ENCODE data around the gene DMBT1. TPM values are rescaled to one million over a fixed set of nuclear protein-coding genes. Genes with fewer than 3 reads are reported as not detected.

The DMBT1 gene
- total and polyA plus RNA-seq, 2 of the 4 experiments (the other 2 are of a cell fraction): under 0.01 TPM; not detected in 1

DNA sequence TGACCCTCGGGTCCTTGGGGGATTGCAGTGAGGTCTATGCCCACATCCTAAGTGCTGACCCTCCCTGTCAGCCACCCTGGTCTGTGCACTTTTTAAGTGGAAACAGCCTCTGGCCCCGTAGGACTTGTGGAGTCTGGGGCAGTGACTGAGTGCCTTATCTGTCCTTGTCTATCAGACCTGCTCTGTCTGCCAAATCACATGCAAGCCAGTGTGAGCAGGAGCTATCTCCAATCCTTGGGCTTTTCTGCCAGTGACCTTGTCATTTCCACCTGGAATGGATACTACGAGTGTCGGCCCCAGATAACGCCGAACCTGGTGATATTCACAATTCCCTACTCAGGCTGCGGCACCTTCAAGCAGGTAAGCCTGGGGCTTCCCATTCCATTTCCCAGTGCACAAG lies 76.4 kb downstream of the DMBT1 start:
- Histone ChIP-seq H3K18ac (ENCODE audit: low read depth, low read length) (no peak overlapping the region), H3K27me3 (ENCODE audit: control insufficient read depth, insufficient read depth, low read length) (no peaks in the 10 kb centered on the region), H3K4me2 (ENCODE audit: low read depth, low read length) (no peak overlapping the region), H2BK15ac (ENCODE audit: low read depth, low read length) (no peak overlapping the region), H3K4me3 (ENCODE audit: insufficient read depth, low read depth, low read length) (no peak overlapping the region), H3K14ac (replicated peaks; ENCODE audit: low read depth, low read length) (no peak overlapping the region), H4K20me1 (ENCODE audit: insufficient read depth, low read length) (no peaks in the 10 kb centered on the region), H2BK20ac (ENCODE audit: low read depth, low read length) (no peak overlapping the region), H4K8ac (ENCODE audit: low read depth in 2 of 2, low read length in 2 of 2) (no peak overlapping the region), H3K9me1 (ENCODE audit: insufficient read depth, low read length) (no peaks in the 10 kb centered on the region), H3K4ac (ENCODE audit: low read depth, low read length) (no peak overlapping the region), H3K36me3 (ENCODE audit: control insufficient read depth, insufficient read depth, low read length) (no peaks in the 10 kb centered on the region), H4K5ac (ENCODE audit: low read depth, low read length) (no peak overlapping the region), H2AFZ (replicated peaks; ENCODE audit: low read length, poor library complexity) (no peak overlapping the region), H2BK5ac (ENCODE audit: low read depth, low read length, poor library complexity, severe bottlenecking) (no peak overlapping the region), H3K27ac (ENCODE audit: insufficient read depth, low read length) (no peak overlapping the region), H4K91ac (ENCODE audit: insufficient read depth, low read depth, low read length) (no peak overlapping the region), H2AK5ac (ENCODE audit: low read depth, low read length) (no peak overlapping the region), H3K9me3 (ENCODE audit: control insufficient read depth, insufficient read depth, low read length) (no peaks in the 10 kb centered on the region), H3K9ac (ENCODE audit: low read depth, low read length) (no peak overlapping the region), H3K79me1 (ENCODE audit: low read depth in 1 of 2, low read length in 2 of 2) (no peaks in the 10 kb centered on the region), H2AK9ac (replicated peaks; ENCODE audit: low read depth, low read length, poor library complexity) (no peak overlapping the region), H3K23ac (ENCODE audit: low read depth, low read length) (no peak overlapping the region), H2BK120ac (ENCODE audit: low read depth, low read length) (no peak overlapping the region), H3K56ac (ENCODE audit: extremely low read depth, insufficient read depth, low read length) (no peak overlapping the region), H3K4me1 (ENCODE audit: control insufficient read depth, insufficient read depth, low read length) (no peaks in the 10 kb centered on the region)
- 20% methylated on average over 2 of the region's 7 CpGs; no CpG with 5 or more reads in 1 of the 2 experiments for WGBS, 2 experiments (ENCODE audit: extremely low coverage in 2 of 2, insufficient read length in 1 of 2)
- intact Hi-C loops (cut with micrococcal nuclease) (no loop called here), dilution Hi-C loops (cut with HindIII; ENCODE audit: low sequenced_read_pairs, unreplicated experiment) (no loop called here), in situ Hi-C loops (cut with MboI; ENCODE audit: low sequenced_read_pairs) (no loop called here)
- no TSS peak for BruUV-seq (replicated peaks)
- ChIA-PET POLR2A (ENCODE audit: unreplicated experiment) (no interaction called here), CTCF (no interaction called here)
- ATAC-seq (ENCODE audit: low read depth) (no peak), DNase-seq (no peak)
- TF ChIP-seq BHLHE40 (IDR thresholded peaks at IDR 0.05; ENCODE audit: low read depth, low read length): no peak
- TF ChIP-seq MAZ (IDR thresholded peaks at IDR 0.05; ENCODE audit: borderline replicate concordance, low read depth, low read length): no peak
- no peak for TF ChIP-seq CHD1 (IDR thresholded peaks at IDR 0.05; ENCODE audit: low read depth, low read length)
- no peak for TF ChIP-seq FOS (IDR thresholded peaks at IDR 0.05; ENCODE audit: low read depth, low read length)
- TF ChIP-seq NFE2L2 (IDR thresholded peaks at IDR 0.05; ENCODE audit: low read depth, low read length): no peak
- TF ChIP-seq, protein P1, sequence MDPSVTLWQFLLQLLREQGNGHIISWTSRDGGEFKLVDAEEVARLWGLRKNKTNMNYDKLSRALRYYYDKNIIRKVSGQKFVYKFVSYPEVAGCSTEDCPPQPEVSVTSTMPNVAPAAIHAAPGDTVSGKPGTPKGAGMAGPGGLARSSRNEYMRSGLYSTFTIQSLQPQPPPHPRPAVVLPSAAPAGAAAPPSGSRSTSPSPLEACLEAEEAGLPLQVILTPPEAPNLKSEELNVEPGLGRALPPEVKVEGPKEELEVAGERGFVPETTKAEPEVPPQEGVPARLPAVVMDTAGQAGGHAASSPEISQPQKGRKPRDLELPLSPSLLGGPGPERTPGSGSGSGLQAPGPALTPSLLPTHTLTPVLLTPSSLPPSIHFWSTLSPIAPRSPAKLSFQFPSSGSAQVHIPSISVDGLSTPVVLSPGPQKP (IDR thresholded peaks at IDR 0.05; ENCODE audit: borderline replicate concordance, low read depth, low read length): no peak
- TF ChIP-seq MAFK (IDR thresholded peaks at IDR 0.05; ENCODE audit: low read depth, low read length): no peak
- TF ChIP-seq POLR2A (IDR thresholded peaks at IDR 0.05; ENCODE audit: low read depth, low read length): no peak
- TF ChIP-seq MXI1 (IDR thresholded peaks at IDR 0.05; ENCODE audit: borderline replicate concordance, low read depth, low read length): no peak
- no peak for TF ChIP-seq SMC3 (IDR thresholded peaks at IDR 0.05; ENCODE audit: low read depth, low read length)
- TF ChIP-seq CEBPB (IDR thresholded peaks at IDR 0.05; ENCODE audit: low read depth, low read length): no peak
- TF ChIP-seq, protein P2, sequence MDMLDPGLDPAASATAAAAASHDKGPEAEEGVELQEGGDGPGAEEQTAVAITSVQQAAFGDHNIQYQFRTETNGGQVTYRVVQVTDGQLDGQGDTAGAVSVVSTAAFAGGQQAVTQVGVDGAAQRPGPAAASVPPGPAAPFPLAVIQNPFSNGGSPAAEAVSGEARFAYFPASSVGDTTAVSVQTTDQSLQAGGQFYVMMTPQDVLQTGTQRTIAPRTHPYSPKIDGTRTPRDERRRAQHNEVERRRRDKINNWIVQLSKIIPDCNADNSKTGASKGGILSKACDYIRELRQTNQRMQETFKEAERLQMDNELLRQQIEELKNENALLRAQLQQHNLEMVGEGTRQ (IDR thresholded peaks at IDR 0.05; ENCODE audit: low read depth, low read length): no peak
- no peak for TF ChIP-seq RFX5 (IDR thresholded peaks at IDR 0.05; ENCODE audit: low read depth, low read length)
- TF ChIP-seq RAD21 (IDR thresholded peaks at IDR 0.05; ENCODE audit: low read length): no peak

Data from IMR-90 (cell line).